Erythroblast (primary cell): ENCODE results near the gene NKD1.

Experiments
- GATA1 ChIP-seq: IDR thresholded peaks from 2 replicates; pipeline ENCODE4 v1.6.1; 2011; ENCODE audit warnings: low read depth, mild to moderate bottlenecking, control low read depth, low read length, moderate library complexity
- POLR2A ChIP-seq: IDR thresholded peaks from 2 replicates; pipeline ENCODE4 v1.6.1; 2011; ENCODE audit warnings: mild to moderate bottlenecking, low read length

DNA sequence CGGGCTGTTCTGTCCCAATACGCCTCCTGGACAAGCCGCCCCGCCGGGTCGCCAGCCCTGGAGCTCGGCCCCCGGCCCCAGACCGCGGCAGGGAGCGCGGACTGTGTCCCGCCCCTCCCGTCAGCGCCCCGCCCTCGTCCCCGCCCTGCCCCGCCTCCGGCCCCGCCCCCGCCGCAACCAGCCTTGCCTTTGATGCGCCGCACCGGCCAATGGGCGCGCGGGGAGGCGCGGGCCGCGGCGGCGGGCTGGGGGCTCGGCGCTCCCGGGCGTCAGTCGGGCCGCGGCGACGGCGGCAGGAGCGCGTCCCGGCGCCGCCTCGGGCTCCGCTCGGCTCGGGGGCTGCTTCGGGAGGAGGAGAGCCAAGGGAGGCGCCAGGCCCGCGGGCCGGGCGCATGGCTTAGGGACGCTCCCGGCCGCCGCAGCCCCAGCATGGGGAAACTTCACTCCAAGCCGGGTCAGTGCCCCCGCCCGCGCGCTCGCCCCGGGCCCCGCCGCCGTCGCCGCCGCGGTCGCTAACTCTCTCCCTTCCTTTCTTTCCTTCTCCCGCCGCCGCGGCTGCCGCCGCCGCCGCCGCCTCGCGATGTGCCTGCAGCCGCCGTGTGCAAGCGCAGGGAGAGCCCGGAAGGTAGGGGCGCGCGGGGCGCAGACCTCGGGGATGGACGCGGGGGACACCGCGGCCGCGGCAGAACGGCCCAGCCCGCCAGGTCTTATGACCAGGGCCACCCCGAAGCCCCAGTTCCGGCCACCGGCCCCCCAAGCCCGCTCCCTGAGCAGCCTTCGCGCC lies at the start of gene NKD1:
- TF ChIP-seq POLR2A (no peak), GATA1 (no peak)
